ENCODE measurements around the gene FXYD5. TPM values are rescaled to one million over a fixed set of nuclear protein-coding genes. Genes with fewer than 3 reads are reported as not detected.

Gene FXYD5
- total RNA-seq, 1 donor from 2014 or later: 138 TPM

DNA sequence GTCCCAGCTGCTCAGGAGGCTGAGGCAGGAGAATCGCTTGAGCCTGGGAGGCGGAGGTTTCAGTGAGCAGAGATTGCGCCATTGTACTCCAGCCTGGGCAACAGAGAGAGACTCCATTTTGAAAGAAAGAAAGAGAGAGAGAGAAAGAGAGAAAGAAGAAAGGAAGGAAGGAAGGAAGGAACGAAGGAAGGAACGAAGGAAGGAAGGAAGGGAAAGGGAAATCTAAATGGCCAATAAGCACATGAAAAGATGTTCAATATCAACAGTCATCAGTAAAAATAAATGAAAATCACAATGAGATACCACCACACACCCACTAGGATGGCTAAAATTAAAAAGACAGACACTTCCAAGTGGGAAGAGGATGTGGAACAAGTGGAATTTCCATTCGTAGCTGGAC is 19.7 kb downstream of the FXYD5 start:
- DNase-seq (ENCODE audit: low spot score in 2 of 2): no peak

DNA sequence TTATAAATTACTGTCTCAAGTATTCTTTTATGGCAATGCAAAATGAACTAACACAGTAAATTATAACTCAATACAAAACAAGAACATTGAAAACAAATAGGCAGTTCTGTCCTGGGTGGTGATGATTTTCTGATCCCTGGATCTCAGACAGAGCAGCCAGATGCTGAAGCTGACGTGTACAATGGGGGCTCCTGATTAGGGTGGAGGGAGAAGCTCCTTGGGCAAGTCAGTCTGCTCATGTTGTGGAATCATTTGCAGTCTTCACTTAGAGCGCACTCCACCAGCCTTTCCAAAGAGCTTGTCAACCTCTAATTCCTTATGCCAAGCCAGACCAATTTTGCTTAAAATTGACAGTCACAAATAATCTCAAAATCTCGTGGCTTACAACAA is 21.6 kb downstream of the FXYD5 start:
- intact Hi-C loops (cut with DNase I): no loop called here
- Histone ChIP-seq H3K36me3 (no peaks in the 10 kb centered on the region), H3K4me1 (no peaks in the 10 kb centered on the region), H3K4me3 (no peak overlapping the region), H3K27ac (no peak overlapping the region), H3K27me3 (no peaks in the 10 kb centered on the region), H3K9me3 (no peaks in the 10 kb centered on the region)
- TF ChIP-seq, protein P1, sequence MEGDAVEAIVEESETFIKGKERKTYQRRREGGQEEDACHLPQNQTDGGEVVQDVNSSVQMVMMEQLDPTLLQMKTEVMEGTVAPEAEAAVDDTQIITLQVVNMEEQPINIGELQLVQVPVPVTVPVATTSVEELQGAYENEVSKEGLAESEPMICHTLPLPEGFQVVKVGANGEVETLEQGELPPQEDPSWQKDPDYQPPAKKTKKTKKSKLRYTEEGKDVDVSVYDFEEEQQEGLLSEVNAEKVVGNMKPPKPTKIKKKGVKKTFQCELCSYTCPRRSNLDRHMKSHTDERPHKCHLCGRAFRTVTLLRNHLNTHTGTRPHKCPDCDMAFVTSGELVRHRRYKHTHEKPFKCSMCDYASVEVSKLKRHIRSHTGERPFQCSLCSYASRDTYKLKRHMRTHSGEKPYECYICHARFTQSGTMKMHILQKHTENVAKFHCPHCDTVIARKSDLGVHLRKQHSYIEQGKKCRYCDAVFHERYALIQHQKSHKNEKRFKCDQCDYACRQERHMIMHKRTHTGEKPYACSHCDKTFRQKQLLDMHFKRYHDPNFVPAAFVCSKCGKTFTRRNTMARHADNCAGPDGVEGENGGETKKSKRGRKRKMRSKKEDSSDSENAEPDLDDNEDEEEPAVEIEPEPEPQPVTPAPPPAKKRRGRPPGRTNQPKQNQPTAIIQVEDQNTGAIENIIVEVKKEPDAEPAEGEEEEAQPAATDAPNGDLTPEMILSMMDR (IDR thresholded peaks at IDR 0.05): no peak
- no peak for DNase-seq (ENCODE audit: low spot score in 2 of 2)

More for the DNA sequence above, 19.7 kb downstream of the FXYD5 start:
- Histone ChIP-seq H3K27ac (no peak overlapping the region), H3K36me3 (peaks cover 0 to 11% of the 10 kb centered on the region in 2 donors), H3K4me1 (no peaks in the 10 kb centered on the region), H3K9me3 (no peaks in the 10 kb centered on the region), H3K27me3 (no peaks in the 10 kb centered on the region), H3K4me3 (no peak overlapping the region)
- intact Hi-C loops (cut with DNase I): no loop called here
- TF ChIP-seq, protein P1 (IDR thresholded peaks at IDR 0.05): no peak

DNA sequence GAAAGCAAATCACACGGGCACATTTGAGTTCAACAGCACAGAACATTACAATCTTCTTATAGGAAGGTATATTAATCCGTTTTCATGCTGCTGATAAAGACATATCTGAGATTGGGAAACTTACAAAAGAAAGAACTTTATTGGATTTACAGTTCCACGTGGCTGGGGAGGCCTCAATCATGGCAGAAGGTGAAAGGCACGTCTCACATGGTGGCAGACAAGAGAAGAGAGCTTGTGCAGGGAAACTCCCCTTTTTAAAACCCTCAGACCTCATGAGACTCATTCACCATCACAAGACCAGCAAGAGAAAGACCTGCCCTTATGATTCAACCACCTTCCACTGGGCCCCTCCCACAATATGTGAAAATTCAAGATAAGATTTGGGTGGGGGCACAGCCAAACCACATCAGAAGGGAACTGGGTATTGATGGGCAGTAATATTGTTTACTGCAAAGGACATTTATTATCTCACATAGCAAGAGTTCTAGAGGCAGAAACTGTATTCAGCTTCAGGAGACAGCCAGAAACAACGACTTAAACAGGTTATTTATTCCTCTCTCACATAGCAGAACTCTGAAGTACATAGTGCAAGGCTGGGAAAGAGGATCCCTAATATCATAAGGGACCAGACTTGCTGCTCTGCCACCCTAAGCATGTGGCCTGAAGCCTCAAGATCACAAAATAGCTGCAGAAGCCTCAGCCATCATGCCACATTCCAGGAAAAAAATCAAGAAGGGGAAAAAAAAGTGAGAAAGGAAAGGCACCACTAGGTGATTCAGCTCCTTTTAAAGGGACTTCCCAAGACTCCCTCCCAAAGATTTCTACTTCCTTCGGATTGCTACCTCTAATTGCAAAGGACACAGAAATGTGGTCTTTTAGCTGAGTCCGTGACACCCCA is 23.1 kb downstream of the FXYD5 start:
- intact Hi-C loops (cut with DNase I): no loop called here
- no peak overlapping the region for H3K4me3 ChIP-seq
- H3K27ac ChIP-seq: no peak overlapping the region
- no peaks in the 10 kb centered on the region for H3K36me3 ChIP-seq
- no peaks in the 10 kb centered on the region for H3K9me3 ChIP-seq
- TF ChIP-seq, protein P1 (IDR thresholded peaks at IDR 0.05): no peak
- H3K4me1 ChIP-seq: no peaks in the 10 kb centered on the region
- no peak for DNase-seq (ENCODE audit: low spot score in 2 of 2)
- H3K27me3 ChIP-seq: no peaks in the 10 kb centered on the region

DNA sequence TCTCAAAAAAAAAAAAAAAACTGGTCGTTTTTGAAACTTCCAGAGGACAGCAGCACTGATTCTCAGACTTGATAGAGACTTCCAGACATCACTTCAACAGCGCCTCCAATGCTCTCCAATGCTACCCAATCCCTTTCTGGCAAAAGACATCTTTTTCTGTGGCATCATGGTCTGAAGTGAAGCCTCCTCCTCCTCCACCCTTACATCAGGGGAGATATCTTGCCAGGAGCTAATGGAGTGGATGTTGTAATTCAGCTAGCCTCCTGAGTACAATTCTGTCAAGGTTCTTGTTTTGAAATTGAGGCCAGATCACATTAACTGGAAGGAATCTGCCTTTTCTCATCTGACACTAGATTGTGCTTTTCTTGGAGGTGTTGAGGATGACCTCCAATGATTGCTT is 24.2 kb downstream of the FXYD5 start:
- Histone ChIP-seq H3K36me3 (no peaks in the 10 kb centered on the region), H3K9me3 (no peaks in the 10 kb centered on the region), H3K4me3 (no peak overlapping the region), H3K4me1 (no peaks in the 10 kb centered on the region), H3K27ac (no peak overlapping the region), H3K27me3 (no peaks in the 10 kb centered on the region)
- no peak for DNase-seq (ENCODE audit: low spot score in 2 of 2)
- intact Hi-C loops (cut with DNase I): no loop called here
- TF ChIP-seq, protein P1 (IDR thresholded peaks at IDR 0.05): no peak

DNA sequence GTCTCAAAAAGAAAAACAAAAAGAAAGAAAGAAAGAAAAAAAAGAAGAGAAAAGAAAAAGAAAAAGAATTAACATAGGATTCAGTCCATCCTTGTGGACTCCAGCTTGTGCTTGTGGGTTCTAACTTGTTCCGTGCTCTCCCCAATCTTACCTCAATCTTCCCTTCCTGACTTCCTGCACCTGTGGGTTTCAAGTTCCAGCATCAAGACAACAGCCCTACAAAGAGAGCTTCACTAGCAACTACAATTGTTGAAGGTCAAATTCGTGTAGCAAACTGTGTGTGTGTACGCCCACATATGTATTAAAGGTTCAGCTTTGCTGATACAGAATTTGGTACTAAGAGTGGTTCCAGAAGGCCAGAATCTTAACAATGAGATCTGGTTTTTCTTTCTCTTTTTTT is 25.3 kb downstream of the FXYD5 start:
- Histone ChIP-seq H3K27ac (no peak overlapping the region), H3K27me3 (no peaks in the 10 kb centered on the region), H3K9me3 (no peaks in the 10 kb centered on the region), H3K4me1 (no peaks in the 10 kb centered on the region), H3K4me3 (no peak overlapping the region), H3K36me3 (no peaks in the 10 kb centered on the region)
- intact Hi-C loops (cut with DNase I): no loop called here
- TF ChIP-seq, protein P1 (IDR thresholded peaks at IDR 0.05): no peak
- DNase-seq (ENCODE audit: low spot score in 2 of 2): no peak
